ENCODE measurements around the gene RASA3. TPM values are rescaled to one million over a fixed set of nuclear protein-coding genes. Genes with fewer than 3 reads are reported as not detected.

RASA3 gene
- total and polyA plus RNA-seq, 2 of the 4 experiments (the other 2 are of a cell fraction): 21.0 to 31.4 TPM

GRCh38 chr13:114161644-114162532 lies 29.5 kb upstream of the RASA3 start (continued):
- no peak for TF ChIP-seq ELK1 (IDR thresholded peaks at IDR 0.05; ENCODE audit: borderline replicate concordance, low read depth, low read length)

GRCh38 chr13:114161028-114161556 lies 28.7 kb upstream of the RASA3 start:
- intact Hi-C loops (cut with micrococcal nuclease) (no loop called here), dilution Hi-C loops (cut with HindIII; ENCODE audit: low sequenced_read_pairs, unreplicated experiment) (no loop called here), in situ Hi-C loops (cut with MboI; ENCODE audit: low sequenced_read_pairs) (no loop called here)
- BruUV-seq (replicated peaks): no TSS peak
- H3K9me1 ChIP-seq (ENCODE audit: insufficient read depth, low read length): no peaks in the 10 kb centered on the region
- no peaks in the 10 kb centered on the region for H3K79me1 ChIP-seq (ENCODE audit: low read depth in 1 of 2, low read length in 2 of 2)
- ChIA-PET POLR2A (ENCODE audit: unreplicated experiment) (no interaction called here), CTCF (no interaction called here)
- no peak overlapping the region for H2BK5ac ChIP-seq (ENCODE audit: low read depth, low read length, poor library complexity, severe bottlenecking)
- peaks cover 2% of the 10 kb centered on the region; the same call in 1 of the 2 replicates for H3K4me1 ChIP-seq (ENCODE audit: control insufficient read depth, insufficient read depth, low read length)
- no peak overlapping the region for H3K14ac ChIP-seq (replicated peaks; ENCODE audit: low read depth, low read length)
- no peak overlapping the region for H3K18ac ChIP-seq (ENCODE audit: low read depth, low read length)
- no peak overlapping the region for H3K4me2 ChIP-seq (ENCODE audit: low read depth, low read length)
- H2BK20ac ChIP-seq (ENCODE audit: low read depth, low read length): no peak overlapping the region
- no peaks in the 10 kb centered on the region; the same call in 1 of the 2 replicates for H3K9me3 ChIP-seq (ENCODE audit: control insufficient read depth, insufficient read depth, low read length)
- no peaks in the 10 kb centered on the region; the same call in 1 of the 2 replicates for H4K20me1 ChIP-seq (ENCODE audit: insufficient read depth, low read length)
- H2BK120ac ChIP-seq (ENCODE audit: low read depth, low read length): no peak overlapping the region
- H4K91ac ChIP-seq (ENCODE audit: insufficient read depth, low read depth, low read length): no peak overlapping the region
- no peak for DNase-seq
- no peak overlapping the region for H4K8ac ChIP-seq (ENCODE audit: low read depth in 2 of 2, low read length in 2 of 2)
- no peak overlapping the region for H3K23ac ChIP-seq (ENCODE audit: low read depth, low read length)
- H2BK15ac ChIP-seq (ENCODE audit: low read depth, low read length): no peak overlapping the region
- H2AK5ac ChIP-seq (ENCODE audit: low read depth, low read length): no peak overlapping the region
- H2AK9ac ChIP-seq (replicated peaks; ENCODE audit: low read depth, low read length, poor library complexity): peak overlapping the region; percentile 88
- no peak overlapping the region for H3K9ac ChIP-seq (ENCODE audit: low read depth, low read length)
- 94% methylated on average over 41 of the region's 47 CpGs; no CpG with 5 or more reads in 1 of the 2 experiments for WGBS, 2 experiments (ENCODE audit: extremely low coverage in 2 of 2, insufficient read length in 1 of 2)
- no peak overlapping the region for H3K4me3 ChIP-seq (ENCODE audit: insufficient read depth, low read depth, low read length)
- no peaks in the 10 kb centered on the region for H3K36me3 ChIP-seq (ENCODE audit: control insufficient read depth, insufficient read depth, low read length)
- no peak overlapping the region for H2AFZ ChIP-seq (replicated peaks; ENCODE audit: low read length, poor library complexity)
- no peak overlapping the region for H3K4ac ChIP-seq (ENCODE audit: low read depth, low read length)
- ATAC-seq (ENCODE audit: low read depth): no peak
- H3K27ac ChIP-seq (ENCODE audit: insufficient read depth, low read length): no peak overlapping the region
- H3K56ac ChIP-seq (ENCODE audit: extremely low read depth, insufficient read depth, low read length): no peak overlapping the region
- peaks cover 48% of the 10 kb centered on the region for H3K27me3 ChIP-seq (ENCODE audit: control insufficient read depth, insufficient read depth, low read length)
- H4K5ac ChIP-seq (ENCODE audit: low read depth, low read length): no peak overlapping the region
- no peak for TF ChIP-seq BHLHE40 (IDR thresholded peaks at IDR 0.05; ENCODE audit: low read depth, low read length)
- no peak for TF ChIP-seq MXI1 (IDR thresholded peaks at IDR 0.05; ENCODE audit: borderline replicate concordance, low read depth, low read length)
- no peak for TF ChIP-seq USF2 (IDR thresholded peaks at IDR 0.05; ENCODE audit: low read depth, low read length)
- TF ChIP-seq RAD21 (IDR thresholded peaks at IDR 0.05; ENCODE audit: low read length): no peak
- TF ChIP-seq RFX5 (IDR thresholded peaks at IDR 0.05; ENCODE audit: low read depth, low read length): no peak
- TF ChIP-seq POLR2A (IDR thresholded peaks at IDR 0.05; ENCODE audit: low read depth, low read length): no peak
- TF ChIP-seq MAZ (IDR thresholded peaks at IDR 0.05; ENCODE audit: borderline replicate concordance, low read depth, low read length): no peak
- no peak for TF ChIP-seq CEBPB (IDR thresholded peaks at IDR 0.05; ENCODE audit: low read depth, low read length)
- no peak for TF ChIP-seq FOS (IDR thresholded peaks at IDR 0.05; ENCODE audit: low read depth, low read length)
- no peak for TF ChIP-seq CHD1 (IDR thresholded peaks at IDR 0.05; ENCODE audit: low read depth, low read length)
- TF ChIP-seq RCOR1 (IDR thresholded peaks at IDR 0.05; ENCODE audit: insufficient replicate concordance, low read length): no peak

Measured in IMR-90 (cell line).